Measurements from ENCODE around the gene RTN4RL1.

- TF ChIP-seq CTCF (conservative IDR thresholded peaks at IDR 0.05; ENCODE audit: low read length) (no peak), EZH2phosphoT487 (IDR thresholded peaks at IDR 0.05; ENCODE audit: borderline replicate concordance) (no peak)
Measured at GRCh38 chr17:1951920-1952319, 73.2 kb downstream of the RTN4RL1 start.

Measured in Loucy (cell line).